Right hindlimb (tissue), 1 donor: ENCODE results near the gene SCAPER.
A peak's percentile ranks its signal among the peaks of the same experiment; 100 is the strongest.

ENCODE experiments used
- DNase-seq: peaks from one replicate; pipeline ENCODE4 v3.0.0-alpha.2; 2018

The SCAPER gene

GRCh38 chr15:76346669-76347481, 558.3 kb downstream of the SCAPER start:
- peak; percentile 28 for DNase-seq

DNA sequence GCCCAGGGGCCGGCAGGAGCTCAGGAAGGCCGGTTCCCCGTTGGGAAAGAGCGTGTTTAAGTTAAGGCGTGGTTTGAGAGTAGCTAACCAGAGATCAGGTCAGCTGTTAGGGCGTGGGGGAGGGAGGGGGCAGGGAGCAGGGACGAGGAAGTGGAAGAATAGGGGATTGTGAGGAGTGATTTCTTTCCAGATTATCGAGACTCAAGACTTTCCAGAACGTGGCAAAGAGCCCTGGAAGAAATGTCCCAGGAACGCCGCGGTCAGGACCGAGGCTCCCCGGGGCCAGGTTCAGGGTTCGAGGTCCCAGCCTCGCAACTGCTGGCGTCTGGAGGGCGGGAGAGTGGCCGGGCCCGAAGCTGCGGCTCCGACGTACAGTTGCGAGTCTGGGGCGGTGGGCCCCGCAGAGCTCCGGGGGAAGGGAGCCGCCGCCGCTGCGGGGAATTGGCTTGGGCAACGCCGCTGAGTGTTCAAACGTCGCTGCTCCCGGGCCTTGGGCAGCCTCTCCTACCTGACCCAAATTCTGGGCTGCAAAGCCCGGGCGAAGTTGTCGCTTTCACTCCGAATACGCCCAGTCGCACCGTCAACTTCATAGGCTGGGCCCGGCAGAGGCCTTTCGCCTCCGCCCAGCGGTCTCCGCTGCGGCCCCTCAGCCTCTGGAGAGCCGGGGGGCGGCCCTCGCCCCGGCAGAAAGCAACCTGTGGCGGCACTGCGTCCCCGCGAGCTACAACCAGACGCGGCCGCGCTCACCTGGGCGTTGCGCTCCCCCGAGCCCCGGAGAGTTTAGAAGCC, 559.1 kb downstream of the SCAPER start:
- peak; percentile 34 for DNase-seq

DNA sequence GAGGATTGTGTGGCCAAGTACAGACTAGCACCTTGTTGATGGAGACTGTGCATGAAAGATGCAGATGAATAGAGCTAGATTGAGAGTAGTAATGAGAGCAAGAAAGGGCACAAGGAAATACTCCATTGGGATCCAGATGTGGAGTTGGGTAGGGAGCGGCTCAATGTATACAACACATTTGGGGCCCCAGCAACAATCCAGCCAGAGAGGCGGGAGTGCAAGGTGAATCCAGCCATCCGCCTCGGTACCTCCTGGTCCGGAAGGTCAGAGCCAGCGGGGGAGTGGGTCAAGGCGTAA, 559.6 kb downstream of the SCAPER start:
- DNase-seq = no peak

DNA sequence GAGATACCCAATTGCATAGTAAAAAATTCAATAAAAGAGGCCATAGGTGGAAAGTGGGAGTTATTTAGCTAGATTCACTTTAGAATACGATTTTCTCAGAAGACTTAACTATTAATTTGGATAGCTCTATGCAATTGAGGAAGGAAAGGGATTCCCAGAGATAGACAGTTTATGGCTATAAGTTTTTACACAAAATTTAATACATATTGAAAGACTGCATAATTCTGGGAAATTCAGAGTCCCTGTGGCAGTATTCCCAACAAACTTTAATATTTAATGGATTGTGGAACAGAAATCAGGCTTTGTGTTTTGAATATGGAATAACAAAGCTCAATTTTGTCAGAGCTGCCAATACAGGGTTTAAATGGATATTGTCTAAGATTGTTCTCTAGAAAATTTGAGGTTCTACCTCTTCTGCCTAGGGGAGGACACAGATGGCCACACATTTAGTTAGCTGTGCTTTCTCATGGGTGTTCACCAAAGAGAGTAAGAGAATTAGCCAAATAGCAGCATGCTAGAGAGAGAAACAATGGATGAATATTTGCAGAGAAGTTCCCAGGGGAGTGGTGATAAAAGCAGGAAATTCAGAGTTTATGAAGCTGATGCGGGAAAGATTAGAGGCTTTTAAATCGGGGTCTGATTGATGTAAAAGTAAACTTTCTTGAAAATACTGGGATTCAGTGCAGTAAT, 560.1 kb downstream of the SCAPER start:
- no peak for DNase-seq

DNA sequence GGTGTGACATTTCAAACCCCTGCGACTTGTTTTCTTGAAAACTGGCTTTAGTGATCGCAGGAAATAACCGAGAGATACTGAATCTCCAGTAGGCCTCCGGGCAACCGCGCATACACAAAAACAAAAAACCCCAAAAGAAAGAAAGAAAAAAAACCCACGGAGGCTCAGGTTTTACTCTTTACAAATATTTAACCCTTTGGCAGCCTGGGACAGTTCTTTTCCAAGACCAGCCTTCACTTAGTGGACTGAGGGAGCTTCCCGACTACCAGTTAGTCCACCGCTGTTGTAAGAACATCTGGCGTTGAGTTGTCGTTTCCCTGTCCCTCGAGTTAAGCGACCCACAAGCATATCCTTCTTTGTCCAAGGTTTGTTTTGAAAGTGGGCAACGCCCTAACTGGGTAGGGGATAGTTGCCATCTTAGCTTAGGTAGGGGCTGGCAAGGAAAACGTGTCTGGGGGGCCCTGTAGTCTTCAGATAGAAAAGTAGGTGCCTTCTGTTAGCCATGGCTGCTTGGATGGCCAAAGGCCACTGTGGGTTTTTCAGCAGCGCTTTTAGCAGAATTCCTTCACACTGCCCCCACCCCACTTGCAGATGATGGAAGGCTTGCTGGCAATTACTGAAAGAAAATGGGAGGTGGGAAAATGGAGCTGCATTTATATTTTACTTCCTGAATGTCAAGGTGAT, 561.7 kb downstream of the SCAPER start:
- DNase-seq = no peak

DNA sequence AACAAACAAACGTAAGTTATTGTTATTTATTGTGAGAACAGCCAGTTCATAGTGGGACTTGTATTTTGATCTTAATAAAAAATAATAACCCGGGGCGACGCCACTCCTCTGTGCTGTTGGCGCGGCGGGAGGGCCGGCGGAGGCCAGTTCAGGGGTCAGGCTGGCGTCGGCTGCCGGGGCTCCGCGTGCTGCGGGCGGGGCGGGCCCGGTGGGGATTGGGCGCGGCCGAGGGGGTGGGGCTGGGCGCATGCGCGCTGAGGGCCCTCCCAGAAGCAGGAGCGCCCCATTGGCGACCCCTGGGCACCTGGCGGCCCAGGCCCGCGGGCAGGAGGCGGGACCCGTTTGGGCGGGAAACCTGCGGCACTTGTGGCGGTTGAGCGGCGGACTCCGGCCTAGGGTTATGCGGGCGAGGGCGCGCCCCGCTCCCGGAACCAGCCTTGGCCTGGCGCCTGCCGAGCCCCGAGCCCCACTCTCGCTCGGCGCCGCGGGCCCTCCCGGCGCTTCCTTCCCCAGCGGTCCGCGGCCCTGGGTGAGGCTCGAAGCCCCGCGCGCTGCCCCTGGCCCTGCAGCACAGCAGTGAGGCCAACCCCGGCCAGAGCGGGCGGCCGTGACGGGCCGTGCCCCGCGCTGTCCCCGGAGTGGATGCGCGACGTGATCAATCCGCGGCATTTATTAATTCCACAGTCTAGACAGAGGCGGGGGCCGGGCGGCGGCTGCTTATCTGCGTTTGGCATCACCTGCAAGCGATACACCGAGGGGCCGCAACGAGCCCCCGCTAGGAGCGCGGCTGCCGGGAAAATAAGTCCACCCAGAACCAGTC, 562.5 kb downstream of the SCAPER start:
- DNase-seq = no peak

GRCh38 chr15:76342058-76342381, 563.1 kb downstream of the SCAPER start:
- DNase-seq = no peak

DNA sequence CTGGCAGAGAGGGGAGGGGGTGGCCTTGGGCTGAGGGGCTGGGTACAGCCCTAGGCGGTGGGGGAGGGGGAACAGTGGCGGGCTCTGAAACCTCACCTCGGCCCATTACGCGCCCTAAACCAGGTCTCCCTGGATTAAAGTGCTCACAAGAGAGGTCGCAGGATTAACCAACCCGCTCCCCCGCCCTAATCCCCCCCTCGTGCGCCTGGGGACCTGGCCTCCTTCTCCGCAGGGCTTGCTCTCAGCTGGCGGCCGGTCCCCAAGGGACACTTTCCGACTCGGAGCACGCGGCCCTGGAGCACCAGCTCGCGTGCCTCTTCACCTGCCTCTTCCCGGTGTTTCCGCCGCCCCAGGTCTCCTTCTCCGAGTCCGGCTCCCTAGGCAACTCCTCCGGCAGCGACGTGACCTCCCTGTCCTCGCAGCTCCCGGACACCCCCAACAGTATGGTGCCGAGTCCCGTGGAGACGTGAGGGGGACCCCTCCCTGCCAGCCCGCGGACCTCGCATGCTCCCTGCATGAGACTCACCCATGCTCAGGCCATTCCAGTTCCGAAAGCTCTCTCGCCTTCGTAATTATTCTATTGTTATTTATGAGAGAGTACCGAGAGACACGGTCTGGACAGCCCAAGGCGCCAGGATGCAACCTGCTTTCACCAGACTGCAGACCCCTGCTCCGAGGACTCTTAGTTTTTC, 563.6 kb downstream of the SCAPER start:
- DNase-seq = peak; percentile 31

GRCh38 chr15:76340803-76341365, 564.3 kb downstream of the SCAPER start:
- DNase-seq = peak; percentile 28

- peak; percentile 68 for DNase-seq
Measured at GRCh38 chr15:76340198-76340802, 564.8 kb downstream of the SCAPER start.

GRCh38 chr15:76339305-76340197, 565.6 kb downstream of the SCAPER start:
- peak; percentile 56 for DNase-seq

DNA sequence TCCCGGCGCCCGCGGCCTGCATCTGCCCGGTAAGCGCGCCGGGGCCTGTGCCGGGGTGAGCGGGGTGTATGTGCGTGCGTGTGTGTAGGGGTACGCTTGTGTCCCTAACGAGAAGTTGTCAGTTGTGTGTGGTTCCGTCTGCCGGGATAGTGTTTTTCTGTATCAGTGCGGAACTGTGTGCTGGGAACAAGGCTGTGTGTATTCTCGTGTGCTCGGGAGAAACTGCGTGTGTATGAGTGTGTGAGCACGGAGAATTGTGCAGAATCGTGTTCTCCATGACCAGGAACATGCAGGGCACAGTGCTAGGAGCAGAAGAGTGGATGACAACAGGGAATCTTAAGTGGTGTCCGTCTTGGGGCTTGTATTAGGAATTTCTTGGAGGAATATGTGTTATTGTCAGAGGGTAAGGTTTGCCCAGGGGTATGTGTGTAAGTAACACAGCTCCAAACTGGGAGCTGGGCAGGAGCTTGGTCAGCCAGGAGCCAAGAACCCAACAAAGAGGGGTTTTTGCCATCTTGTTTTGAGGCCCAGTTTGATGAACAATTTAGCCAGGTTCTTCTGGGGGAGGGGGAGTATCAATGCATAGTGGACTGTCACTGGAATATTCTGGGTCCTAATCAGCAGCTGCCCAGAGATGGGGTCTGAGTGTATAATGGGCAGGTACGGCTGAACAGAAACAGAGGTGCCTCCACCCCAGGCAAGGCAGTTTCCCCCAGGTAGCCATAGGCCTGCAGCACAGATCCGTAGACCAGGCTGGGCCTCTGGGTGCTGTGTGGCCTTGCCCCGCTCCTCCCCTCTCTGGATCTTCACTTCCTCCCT, 566.4 kb downstream of the SCAPER start:
- no peak for DNase-seq

DNA sequence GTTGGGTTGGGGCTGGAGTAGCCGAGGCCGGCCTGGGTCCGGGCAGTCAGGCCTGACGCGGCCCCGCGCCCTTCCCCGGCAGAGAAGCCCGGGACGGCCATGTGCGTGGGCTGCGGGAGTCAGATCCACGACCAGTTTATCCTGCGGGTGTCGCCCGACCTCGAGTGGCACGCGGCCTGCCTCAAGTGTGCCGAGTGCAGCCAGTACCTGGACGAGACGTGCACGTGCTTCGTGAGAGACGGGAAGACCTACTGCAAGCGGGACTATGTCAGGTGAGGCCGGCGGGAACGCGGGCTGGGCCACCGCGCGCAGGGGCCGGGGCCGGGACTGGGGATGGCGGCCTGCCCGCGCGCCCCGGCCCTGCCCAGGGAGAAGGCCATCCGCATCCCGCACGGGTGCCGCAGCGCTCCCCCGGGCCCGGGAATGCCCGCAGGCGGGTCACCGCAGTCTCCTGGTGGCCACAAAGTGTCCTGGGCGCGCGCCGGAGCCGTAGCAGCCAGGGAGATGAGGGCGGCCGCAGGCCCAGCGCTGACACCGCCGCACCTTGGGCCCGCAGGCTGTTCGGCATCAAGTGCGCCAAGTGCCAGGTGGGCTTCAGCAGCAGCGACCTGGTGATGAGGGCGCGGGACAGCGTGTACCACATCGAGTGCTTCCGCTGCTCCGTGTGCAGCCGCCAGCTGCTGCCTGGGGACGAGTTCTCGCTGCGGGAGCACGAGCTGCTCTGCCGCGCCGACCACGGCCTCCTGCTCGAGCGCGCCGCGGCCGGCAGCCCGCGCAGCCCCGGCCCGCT, 567.2 kb downstream of the SCAPER start:
- peak; percentile 33 for DNase-seq

DNA sequence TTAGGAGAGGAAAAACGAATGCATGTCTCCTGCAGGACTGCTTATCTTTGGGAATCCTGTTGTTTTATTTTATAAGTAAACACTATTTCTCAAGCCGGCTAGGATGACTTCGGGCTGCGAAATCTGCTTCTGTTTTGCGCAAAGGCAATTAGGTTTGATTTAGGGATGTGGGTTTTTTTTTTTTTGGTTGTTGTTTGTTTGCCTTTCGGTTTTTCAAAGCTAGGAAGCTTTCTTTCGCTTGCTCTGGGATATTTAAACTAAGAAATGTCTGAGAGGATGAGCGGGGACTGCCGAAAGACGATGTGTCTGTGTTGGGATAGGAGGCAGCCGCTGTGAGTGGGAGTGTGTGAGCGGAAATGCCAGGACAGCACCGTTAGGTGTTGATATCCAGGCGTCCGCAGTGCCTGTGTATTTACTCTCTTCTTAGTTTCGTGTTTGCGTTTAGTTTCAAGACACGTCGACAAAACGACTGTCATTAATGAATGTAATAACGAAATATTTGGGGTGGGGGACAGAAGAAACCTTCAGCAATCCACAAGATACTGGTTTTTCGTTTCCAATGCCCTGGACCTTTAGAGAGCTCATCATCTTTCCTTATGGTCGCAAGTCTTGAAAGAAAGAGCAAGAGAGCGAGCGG, 568.0 kb downstream of the SCAPER start:
- peak; percentile 24 for DNase-seq

- peak; percentile 48 for DNase-seq
Measured at GRCh38 chr15:76336254-76337058, 568.7 kb downstream of the SCAPER start, which contains the start of gene ISL2. Gene ISL2 (plus strand): TSS chr15:76336773. CDS start chr15:76336884, 111 bp downstream.
